Erythroblast (primary cell): ENCODE measurements around the gene CNIH3.

Experiments
- GATA1 ChIP-seq: IDR thresholded peaks from 2 replicates; pipeline ENCODE4 v1.6.1; 2011; ENCODE audit warnings: low read depth, mild to moderate bottlenecking, control low read depth, low read length, moderate library complexity
- POLR2A ChIP-seq: IDR thresholded peaks from 2 replicates; pipeline ENCODE4 v1.6.1; 2011; ENCODE audit warnings: mild to moderate bottlenecking, low read length

DNA sequence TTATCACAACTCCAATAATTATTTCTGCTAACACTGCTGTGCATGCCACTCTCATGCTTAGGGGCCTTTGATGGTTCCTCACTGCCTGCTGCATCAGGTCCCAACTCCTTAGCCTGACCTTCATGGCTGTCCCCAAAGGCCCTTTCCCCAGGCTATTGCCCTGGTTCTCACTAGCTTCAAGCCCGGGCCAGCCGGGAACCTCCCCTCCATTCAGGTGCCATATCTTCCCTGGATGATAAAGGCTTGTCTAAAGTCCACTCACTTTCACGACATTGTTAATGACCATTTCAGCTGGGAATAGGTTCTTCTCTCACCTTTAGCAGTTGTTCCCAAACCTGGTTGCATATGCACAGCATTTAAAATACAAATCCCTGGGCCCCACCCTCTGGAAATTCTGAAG lies 95.8 kb downstream of the CNIH3 start:
- TF ChIP-seq POLR2A: no peak
- no peak for TF ChIP-seq GATA1
